Vein endothelial cell (primary cell): ENCODE measurements around the gene SLC43A1. TPM values are rescaled to one million over a fixed set of nuclear protein-coding genes. Genes with fewer than 3 reads are reported as not detected.

Source experiments
- small RNA-seq: library from RNA; depleted of rRNA; stranded (forward); fragments of <200 nt; gene quantifications from one replicate; pipeline ENCODE3, GENCODE V24; 2012
- total RNA-seq: library from RNA; depleted of rRNA; stranded (reverse); fragments of >200 nt; gene quantifications from 2 replicates; pipeline ENCODE4 v1.2.3, GENCODE V29; 2012

The SLC43A1 gene
- total RNA-seq, result 10.7 and 13.1 TPM in 2 replicates

DNA sequence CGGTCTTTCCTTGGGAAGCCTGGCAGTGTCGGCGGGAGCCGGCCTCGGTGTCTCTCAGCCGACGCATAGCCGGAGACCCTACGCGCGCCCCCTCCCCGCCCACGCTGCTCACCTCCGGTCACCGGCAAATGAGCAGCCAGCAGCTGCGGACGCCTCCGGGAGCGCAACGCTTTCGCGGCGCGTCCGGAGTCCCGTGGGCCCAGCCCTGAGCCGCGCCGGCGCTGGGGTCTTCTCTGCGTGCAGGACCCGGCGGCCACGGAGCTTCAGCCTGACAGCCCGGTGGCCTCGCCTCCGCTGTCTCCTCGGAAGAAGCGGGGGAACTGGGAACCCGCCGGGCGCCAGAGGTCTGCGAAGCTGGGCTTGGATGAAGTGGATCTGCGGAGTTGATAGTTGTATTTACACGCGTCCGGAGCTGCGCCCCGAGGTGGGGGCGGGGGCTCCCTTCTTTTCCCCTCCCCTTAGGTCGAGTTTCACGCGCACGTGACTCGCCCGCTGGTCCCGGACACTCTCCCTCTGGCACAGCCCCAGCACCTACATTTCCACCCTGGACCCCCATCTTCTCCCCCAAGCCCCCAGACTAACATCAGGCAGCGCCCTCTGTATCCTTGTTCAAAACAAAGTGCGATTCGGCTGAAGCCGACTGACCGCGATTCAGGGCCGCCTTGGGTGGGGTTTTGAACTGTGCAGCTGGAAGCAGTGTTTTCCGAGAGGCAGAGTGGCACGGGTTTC, at the start of gene SLC43A1:
Gene SLC43A1, minus strand, starts transcription at position 371 of the 729 bp plus-strand sequence. CDS start 1,591 bp downstream, outside the sequence.

DNA sequence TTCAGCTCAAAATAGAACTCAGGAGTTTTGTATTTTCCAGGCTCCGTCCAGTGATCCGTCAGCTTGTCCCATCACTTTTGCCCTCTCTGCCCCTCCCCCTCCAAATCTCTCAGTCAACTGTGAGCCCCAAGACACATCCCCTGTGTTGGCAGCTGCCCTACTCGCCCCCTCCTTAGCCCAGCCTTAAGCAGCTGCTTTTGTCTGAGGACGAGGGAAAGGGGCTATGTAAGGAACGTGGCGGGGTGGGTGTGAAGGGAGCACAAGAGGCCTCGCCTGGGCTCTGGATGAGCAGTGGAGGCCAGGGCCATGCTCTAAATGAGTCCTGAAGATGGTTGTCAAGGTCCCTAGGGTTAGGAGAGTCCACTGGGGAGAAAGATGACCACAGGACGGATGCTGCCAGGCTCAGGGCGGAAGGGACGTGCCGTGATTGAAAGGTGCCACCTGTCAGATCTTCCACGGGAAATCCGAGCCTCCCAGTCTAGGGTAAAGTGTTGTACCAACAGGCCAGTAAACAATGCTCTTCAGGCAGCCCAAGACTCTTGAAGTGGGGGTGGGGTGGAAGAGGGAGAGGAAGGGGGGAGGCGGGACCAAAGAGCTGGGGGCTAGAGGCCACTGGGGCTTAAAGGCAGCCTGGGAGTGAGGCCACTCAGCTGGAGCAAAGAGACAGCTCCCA, 21.6 kb upstream of the SLC43A1 start, which contains the start of gene SMTNL1:
Gene SMTNL1, plus strand, starts transcription at position 649 of the 673 bp plus-strand sequence. CDS start 5,048 bp downstream, outside the sequence.

DNA sequence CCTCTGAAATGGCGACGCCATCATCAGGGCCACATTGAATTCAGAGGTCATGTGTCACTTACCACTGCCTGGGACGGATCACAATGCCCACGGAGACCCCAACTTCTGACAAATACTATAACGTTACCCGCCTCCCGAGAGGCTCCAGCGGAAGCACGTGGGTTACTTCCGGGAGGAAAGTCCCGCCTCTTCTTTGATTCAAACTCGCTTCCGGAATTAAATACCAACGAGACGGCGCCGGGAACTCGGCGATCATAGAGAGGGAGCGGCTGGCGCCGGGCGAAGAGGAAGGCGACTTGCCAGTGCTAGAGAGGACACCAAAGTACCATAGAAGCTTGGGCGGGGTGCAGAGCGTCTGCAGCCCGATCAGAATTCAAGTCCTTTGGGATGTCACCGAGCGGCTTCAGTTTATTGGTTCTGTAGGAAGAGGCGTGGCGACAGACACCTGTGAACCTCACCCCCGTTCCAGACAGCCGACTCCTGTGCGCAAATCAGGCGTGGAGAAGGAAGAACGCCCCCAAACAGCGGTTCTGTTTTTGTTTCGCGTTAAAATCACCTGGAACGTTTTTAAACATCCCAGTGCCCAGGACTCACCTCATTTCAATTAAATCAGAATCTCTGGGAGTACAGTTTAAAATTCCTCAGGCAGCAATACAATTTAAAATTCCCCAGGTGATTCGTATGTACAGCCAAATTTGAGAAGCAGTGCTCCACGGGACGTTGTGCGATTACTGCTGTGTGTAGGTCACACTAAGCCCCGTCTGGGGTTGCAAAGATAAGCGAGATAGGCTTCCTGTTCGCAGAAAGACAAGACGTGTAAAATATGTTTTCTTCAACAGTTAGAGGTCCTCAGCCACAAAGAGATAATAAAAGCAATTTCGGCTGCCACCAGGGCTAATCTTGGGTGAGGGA, 15.3 kb upstream of the SLC43A1 start, which contains the start of gene TIMM10:
Gene TIMM10, minus strand, starts transcription at position 159 of the 912 bp plus-strand sequence. CDS start 565 bp downstream, outside the sequence.

DNA sequence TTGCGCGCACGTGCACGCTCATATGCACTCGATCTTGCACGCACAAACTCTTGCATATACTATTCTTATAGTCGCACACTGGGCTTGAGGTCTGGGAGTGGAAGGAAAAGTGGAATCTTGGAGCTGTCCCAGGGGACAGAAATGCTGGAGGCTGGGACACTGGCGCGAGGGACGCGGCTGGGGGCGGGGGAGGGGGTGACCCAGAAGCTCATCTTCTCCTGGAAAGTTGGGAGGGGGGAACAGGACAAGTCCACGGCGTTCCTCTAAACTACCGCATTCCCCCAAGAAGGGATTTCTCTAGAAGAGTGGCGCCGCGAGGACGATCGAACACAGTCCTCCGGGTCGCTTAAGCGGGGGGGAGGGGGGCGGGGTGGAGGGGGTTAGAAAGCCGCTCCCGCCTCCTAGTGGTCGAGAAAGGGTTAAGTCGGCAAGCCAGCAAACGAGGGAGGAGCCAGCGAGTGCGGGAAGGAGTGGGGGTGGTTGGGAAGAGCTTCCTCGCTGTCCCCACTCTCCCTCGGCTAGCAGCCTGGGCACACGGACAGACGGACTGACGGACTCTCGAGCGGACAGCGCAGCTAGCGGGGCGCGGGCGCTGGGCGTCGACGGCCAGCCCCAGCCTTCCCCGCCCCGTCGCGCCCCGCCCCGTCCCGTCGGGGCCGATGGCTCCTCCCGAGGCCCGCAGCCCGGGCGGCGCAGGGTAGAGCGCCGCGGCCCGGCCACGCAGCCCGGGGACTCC, 55.3 kb downstream of the SLC43A1 start, which contains the start of gene RTN4RL2:
Gene RTN4RL2, plus strand, starts transcription at position 507 of the 736 bp plus-strand sequence. CDS start 338 bp downstream, outside the sequence.

Small RNAs within 50 kb of the gene (small RNA-seq; reads per million reads assigned to genes)
- gene RN7SL605P (not detected), gene RNA5SP341 (not detected)

Other genes with a start within 250 kb of the SLC43A1 start
- gene TNKS1BP1, start 190.8 kb downstream of the SLC43A1 start, total RNA-seq, result 64.3 and 75.8 TPM in 2 replicates
- 83.9 and 99.4 TPM in 2 replicates for gene SSRP1, start 179.8 kb downstream of the SLC43A1 start, total RNA-seq
- not detected in 2 replicates for gene P2RX3, start 177.3 kb downstream of the SLC43A1 start, total RNA-seq
- not detected in 2 replicates for gene PRG3, start 134.6 kb downstream of the SLC43A1 start, total RNA-seq
- not detected in 2 replicates for gene PRG2, start 125.1 kb downstream of the SLC43A1 start, total RNA-seq
- gene SLC43A3, start 88.6 kb downstream of the SLC43A1 start, total RNA-seq, result 107 and 123 TPM in 2 replicates
- gene RTN4RL2, start 55.2 kb downstream of the SLC43A1 start, total RNA-seq, result under 0.01 and 0.19 TPM in 2 replicates
- gene TIMM10, start 15.1 kb upstream of the SLC43A1 start, total RNA-seq, result 31.0 and 40.9 TPM in 2 replicates
- gene SMTNL1, start 21.9 kb upstream of the SLC43A1 start, total RNA-seq, result not detected in 2 replicates
- 19.6 and 29.1 TPM in 2 replicates for gene UBE2L6, start 52.0 kb upstream of the SLC43A1 start, total RNA-seq
- not detected in 2 replicates for gene SERPING1, start 82.0 kb upstream of the SLC43A1 start, total RNA-seq
- gene YPEL4, start 134.2 kb upstream of the SLC43A1 start, total RNA-seq, result under 0.01 and 0.29 TPM in 2 replicates
- 20.6 and 23.5 TPM in 2 replicates for gene CLP1, start 142.1 kb upstream of the SLC43A1 start, total RNA-seq
- gene ZDHHC5, start 152.4 kb upstream of the SLC43A1 start, total RNA-seq, result 62.7 and 67.0 TPM in 2 replicates
- gene MED19, start 196.5 kb upstream of the SLC43A1 start, total RNA-seq, result 18.2 and 23.5 TPM in 2 replicates
- gene TMX2, start 196.9 kb upstream of the SLC43A1 start, total RNA-seq, result 61.1 and 66.9 TPM in 2 replicates
- 84.6 and 99.4 TPM in 2 replicates for gene SELENOH, start 225.8 kb upstream of the SLC43A1 start, total RNA-seq
- not detected in 2 replicates for gene BTBD18, start 236.1 kb upstream of the SLC43A1 start, total RNA-seq
- gene CTNND1, start 246.1 kb upstream of the SLC43A1 start, total RNA-seq, result 292 TPM in 2 replicates